ENCODE results near the gene OR4D2. TPM values are rescaled to one million over a fixed set of nuclear protein-coding genes. Genes with fewer than 3 reads are reported as not detected.

OR4D2 gene
- total RNA-seq, 8 experiments from 2014 or later = 0.17 to 0.35 (median 0.28) TPM; not detected in 5

Other genes starting within 250 kb of the OR4D2 start
- gene CUEDC1, start 211.6 kb upstream of the OR4D2 start, total RNA-seq = 10 to 100 TPM in 6 of 8 experiments, 1 to 10 TPM in 2; 6.9 to 37.4 (median 16.3) TPM
- gene VEZF1, start 178.7 kb upstream of the OR4D2 start, total RNA-seq = 10 to 100 TPM; 14.0 to 87.6 (median 43.0) TPM
- 100 to 1,000 TPM; 118 to 433 (median 192) TPM for gene SRSF1, start 159.7 kb upstream of the OR4D2 start, total RNA-seq
- 10 to 100 TPM; 16.8 to 78.7 (median 36.0) TPM for gene DYNLL2, start 83.6 kb upstream of the OR4D2 start, total RNA-seq
- gene OR4D1, start 18.6 kb upstream of the OR4D2 start, total RNA-seq = under 1 TPM in 5 of 8 experiments, not detected in 3; 0.05 to 0.76 (median 0.25) TPM
- gene EPX, start 25.7 kb downstream of the OR4D2 start, total RNA-seq = under 1 TPM in 5 of 8 experiments, not detected in 3; 0.27 to 0.66 (median 0.38) TPM
- 10 to 100 TPM in 7 of 8 experiments, 1 to 10 TPM in 1; 7.4 to 32.3 (median 20.9) TPM for gene MKS1, start 52.3 kb downstream of the OR4D2 start, total RNA-seq
- gene LPO, start 71.6 kb downstream of the OR4D2 start, total RNA-seq = 1 to 10 TPM in 2 of 8 experiments, under 1 TPM in 5, not detected in 1; 0.08 to 1.2 (median 0.16) TPM
- gene MPO, start 114.0 kb downstream of the OR4D2 start, total RNA-seq = 1 to 10 TPM in 2 of 8 experiments, under 1 TPM in 3, not detected in 3; 0.18 to 3.2 (median 0.59) TPM
- 10 to 100 TPM in 5 of 8 experiments, 1 to 10 TPM in 2, under 1 TPM in 1; 0.76 to 23.0 (median 13.2) TPM for gene TSPOAP1, start 161.8 kb downstream of the OR4D2 start, total RNA-seq
- 10 to 100 TPM; 47.7 to 87.5 (median 62.3) TPM for gene SUPT4H1, start 185.2 kb downstream of the OR4D2 start, total RNA-seq

Measured in motor neuron (in vitro differentiated cells).